Activated T-cell treated with anti-CD3 and anti-CD28 coated beads, Interleukin-2, amount 50 U/mL, for 24 hours (primary cell): Measurements from ENCODE around the gene MFAP4.

Source experiments
- DNase-seq: peaks from one replicate; pipeline ENCODE4 v3.0.0-alpha.2; 2020
- H3K27ac Mint-ChIP-seq: 2 replicates; pipeline ENCODE4 v1.8.0; 2020; ENCODE audit warnings: mild to moderate bottlenecking, mixed read lengths
- H3K27me3 Mint-ChIP-seq: 2 replicates; pipeline ENCODE4 v1.8.0; 2020; ENCODE audit warnings: mixed read lengths
- H3K36me3 Mint-ChIP-seq: 2 replicates; pipeline ENCODE4 v1.8.0; 2020; ENCODE audit warnings: low read depth, mixed read lengths
- H3K4me1 Mint-ChIP-seq: 2 replicates; pipeline ENCODE4 v1.8.0; 2020; ENCODE audit warnings: low read depth, mixed read lengths
- H3K4me3 Mint-ChIP-seq: 2 replicates; pipeline ENCODE4 v1.8.0; 2020; ENCODE audit warnings: mild to moderate bottlenecking, moderate library complexity, mixed read lengths
- H3K9me3 Mint-ChIP-seq: 2 replicates; pipeline ENCODE4 v1.8.0; 2020; ENCODE audit warnings: mixed read lengths

MFAP4 gene

DNA sequence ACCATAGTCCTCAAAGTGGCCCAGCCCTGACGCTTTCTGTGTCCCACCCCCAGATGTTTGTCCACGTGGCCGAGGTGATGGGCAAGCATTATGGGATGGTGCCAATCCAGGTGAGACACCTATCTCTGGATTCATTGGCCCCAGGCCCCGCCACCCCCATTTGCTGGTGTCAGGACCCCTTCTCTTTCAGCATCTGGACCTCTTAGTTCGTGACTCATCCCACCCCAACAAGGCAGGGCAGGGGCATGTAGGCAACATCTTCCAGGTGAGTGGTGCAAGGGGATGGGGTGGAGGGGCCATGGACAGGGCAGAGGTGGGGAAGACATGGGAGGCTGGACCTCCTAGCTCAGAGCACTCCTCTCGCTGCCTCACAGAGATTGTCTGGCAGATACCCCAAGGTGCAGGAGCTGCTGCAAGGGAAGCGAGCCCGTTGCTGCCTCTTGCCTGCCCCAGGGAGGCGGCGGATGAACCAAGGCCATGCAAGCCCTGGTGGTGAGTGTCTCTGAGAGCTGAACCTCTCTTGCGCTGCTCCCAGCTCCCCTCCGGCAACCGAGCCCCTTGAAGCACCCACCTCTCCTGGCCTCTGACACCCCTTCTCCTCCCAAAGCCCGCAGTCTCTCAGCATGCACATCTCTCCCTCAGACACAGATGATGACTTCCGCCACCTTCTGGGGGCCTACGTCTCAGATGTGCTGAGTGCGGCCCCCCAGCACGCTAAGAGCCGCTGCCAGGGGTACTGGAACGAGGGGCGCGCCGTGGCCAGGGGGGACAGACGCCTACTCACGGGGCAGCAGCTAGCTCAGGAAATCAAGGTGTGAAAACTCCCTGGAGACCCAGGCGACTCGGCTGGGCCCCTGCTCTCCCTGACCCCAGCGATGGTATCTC, 27.6 kb upstream of the MFAP4 start:
- DNase-seq: no peak
- Mint-ChIP-seq H3K9me3 (no peaks in the 10 kb centered on the region), H3K27me3 (no peaks in the 10 kb centered on the region), H3K36me3 (no peaks in the 10 kb centered on the region), H3K4me1 (peaks cover 7% of the 10 kb centered on the region), H3K27ac (no peak overlapping the region), H3K4me3 (no peak overlapping the region)

- no peaks in the 10 kb centered on the region for H3K9me3 Mint-ChIP-seq
- H3K4me1 Mint-ChIP-seq: peaks cover 5% of the 10 kb centered on the region
- H3K36me3 Mint-ChIP-seq: no peaks in the 10 kb centered on the region
- H3K27me3 Mint-ChIP-seq: no peaks in the 10 kb centered on the region
- no peak for DNase-seq
- H3K27ac Mint-ChIP-seq: no peak overlapping the region
- H3K4me3 Mint-ChIP-seq: no peak overlapping the region
These were observed 26.8 kb upstream of the MFAP4 start for GRCh38 chr17:19413761-19414160.

DNA sequence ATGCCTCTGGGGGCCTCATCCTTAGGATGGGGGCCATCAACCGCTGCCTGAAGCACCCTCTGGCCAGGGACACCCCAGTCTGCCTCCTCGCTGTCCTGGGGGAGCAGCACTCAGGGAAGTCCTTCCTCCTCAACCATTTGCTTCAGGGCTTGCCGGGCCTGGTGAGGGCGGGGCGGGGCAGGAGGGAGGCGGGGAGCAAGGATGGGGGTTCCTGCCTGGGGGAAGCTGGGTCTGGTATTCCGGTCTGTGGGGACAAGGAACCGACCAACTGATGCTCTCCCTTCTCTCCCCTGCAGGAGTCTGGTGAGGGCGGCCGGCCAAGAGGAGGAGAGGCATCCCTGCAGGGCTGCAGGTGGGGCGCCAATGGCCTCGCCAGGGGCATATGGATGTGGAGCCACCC, 26.0 kb upstream of the MFAP4 start:
- no peak overlapping the region for H3K4me3 Mint-ChIP-seq

GRCh38 chr17:19412510-19412909, 25.5 kb upstream of the MFAP4 start:
- H3K9me3 Mint-ChIP-seq: no peaks in the 10 kb centered on the region
- DNase-seq: no peak
- no peaks in the 10 kb centered on the region for H3K27me3 Mint-ChIP-seq
- no peaks in the 10 kb centered on the region for H3K36me3 Mint-ChIP-seq
- no peaks in the 10 kb centered on the region for H3K4me1 Mint-ChIP-seq
- no peak overlapping the region for H3K4me3 Mint-ChIP-seq
- H3K27ac Mint-ChIP-seq: no peak overlapping the region

More for the DNA sequence above, 26.0 kb upstream of the MFAP4 start:
- peaks cover 2% of the 10 kb centered on the region for H3K4me1 Mint-ChIP-seq
- no peaks in the 10 kb centered on the region for H3K9me3 Mint-ChIP-seq
- H3K36me3 Mint-ChIP-seq: no peaks in the 10 kb centered on the region
- no peak overlapping the region for H3K27ac Mint-ChIP-seq
- no peak for DNase-seq
- H3K27me3 Mint-ChIP-seq: no peaks in the 10 kb centered on the region

GRCh38 chr17:19411631-19412030, 24.6 kb upstream of the MFAP4 start:
- Mint-ChIP-seq H3K27ac (no peak overlapping the region), H3K4me1 (no peaks in the 10 kb centered on the region), H3K9me3 (no peaks in the 10 kb centered on the region), H3K4me3 (no peak overlapping the region), H3K27me3 (no peaks in the 10 kb centered on the region), H3K36me3 (no peaks in the 10 kb centered on the region)
- DNase-seq: no peak

DNA sequence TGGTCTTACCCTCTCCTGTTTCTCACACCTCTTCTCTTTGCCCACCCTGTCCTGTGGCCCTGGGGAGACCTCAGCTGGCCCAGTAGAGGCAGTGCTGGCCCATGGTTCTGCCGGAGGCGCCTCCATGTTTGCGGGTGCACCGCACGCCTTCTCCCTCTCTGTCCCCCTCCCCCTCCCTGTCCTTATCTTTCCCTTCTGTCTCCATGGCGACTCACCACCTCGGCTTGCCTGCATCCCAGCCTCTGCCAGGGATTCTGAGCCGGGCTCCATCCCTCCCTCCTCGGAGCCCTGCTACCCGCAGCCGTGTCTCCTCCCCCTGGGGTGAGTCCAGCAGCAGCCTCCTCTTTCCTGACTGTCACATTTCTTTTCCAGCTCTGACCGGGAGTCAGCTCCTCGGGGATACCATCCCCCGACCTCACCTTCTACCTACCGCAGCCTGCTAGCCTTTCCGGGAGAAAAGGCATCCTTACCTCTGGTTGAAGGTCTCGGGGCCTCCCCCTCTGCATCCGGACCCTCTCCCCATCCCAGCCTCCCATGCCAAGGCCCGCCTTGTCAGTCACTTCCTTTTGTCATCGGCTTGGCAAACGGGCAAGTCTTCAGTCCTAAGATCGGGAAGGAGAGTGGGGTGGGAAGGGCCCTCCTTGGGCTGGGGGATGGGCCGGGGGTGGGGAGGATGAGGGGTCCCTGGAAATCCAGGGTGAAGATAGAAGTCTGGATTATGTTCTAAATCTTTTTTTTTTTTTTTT, 24.1 kb upstream of the MFAP4 start, which contains the start of gene RNF112:
Gene RNF112, plus strand, starts transcription at position 358 of the 746 bp plus-strand sequence. Its CDS starts 177 bp downstream, at position 535.
- Mint-ChIP-seq H3K36me3 (no peaks in the 10 kb centered on the region), H3K27me3 (no peaks in the 10 kb centered on the region), H3K9me3 (no peaks in the 10 kb centered on the region), H3K27ac (no peak within 1 kb of the TSS), H3K4me1 (no peaks in the 10 kb centered on the region), H3K4me3 (no peak within 1 kb of the TSS)
- DNase-seq: no peak

DNA sequence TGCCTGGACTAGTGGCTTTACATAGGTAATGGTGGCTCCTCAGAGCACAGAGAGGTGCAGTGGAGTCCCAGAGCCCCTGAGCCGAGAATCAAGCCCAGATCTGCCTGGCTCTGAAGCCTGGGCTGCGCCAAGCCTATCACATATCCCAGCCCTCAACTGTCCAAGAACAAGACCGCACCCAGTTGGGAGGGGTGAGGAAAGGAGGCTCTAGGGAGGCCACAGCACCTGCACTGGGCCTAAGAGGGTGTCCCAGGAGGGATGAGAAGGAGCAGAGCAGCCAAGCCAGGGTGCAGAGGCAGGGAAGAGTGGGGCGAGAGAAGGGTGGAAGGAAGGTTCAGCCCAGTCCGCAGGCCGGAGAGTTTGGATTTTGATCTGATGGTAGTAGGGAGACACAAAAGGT, 23.1 kb upstream of the MFAP4 start:
- Mint-ChIP-seq H3K4me1 (no peaks in the 10 kb centered on the region), H3K4me3 (no peak overlapping the region), H3K27ac (no peak overlapping the region), H3K27me3 (no peaks in the 10 kb centered on the region), H3K36me3 (no peaks in the 10 kb centered on the region), H3K9me3 (no peaks in the 10 kb centered on the region)
- no peak for DNase-seq

- no peaks in the 10 kb centered on the region for H3K27me3 Mint-ChIP-seq
- no peaks in the 10 kb centered on the region for H3K4me1 Mint-ChIP-seq
- no peaks in the 10 kb centered on the region for H3K36me3 Mint-ChIP-seq
- no peak overlapping the region for H3K27ac Mint-ChIP-seq
- no peak overlapping the region for H3K4me3 Mint-ChIP-seq
- DNase-seq: no peak
- no peaks in the 10 kb centered on the region for H3K9me3 Mint-ChIP-seq
These were observed 22.5 kb upstream of the MFAP4 start for GRCh38 chr17:19409509-19409908.

GRCh38 chr17:19409066-19409465, 22.1 kb upstream of the MFAP4 start:
- Mint-ChIP-seq H3K27ac (no peak overlapping the region), H3K4me1 (no peaks in the 10 kb centered on the region), H3K4me3 (no peak overlapping the region), H3K9me3 (no peaks in the 10 kb centered on the region), H3K36me3 (no peaks in the 10 kb centered on the region), H3K27me3 (no peaks in the 10 kb centered on the region)
- DNase-seq: no peak

- Mint-ChIP-seq H3K9me3 (no peaks in the 10 kb centered on the region), H3K4me3 (no peak overlapping the region), H3K4me1 (no peaks in the 10 kb centered on the region), H3K27me3 (no peaks in the 10 kb centered on the region), H3K27ac (no peak overlapping the region), H3K36me3 (no peaks in the 10 kb centered on the region)
- no peak for DNase-seq
These were observed 21.3 kb upstream of the MFAP4 start for GRCh38 chr17:19408346-19408710.

GRCh38 chr17:19407601-19408345, 20.8 kb upstream of the MFAP4 start:
- H3K27ac Mint-ChIP-seq: no peak overlapping the region
- H3K4me3 Mint-ChIP-seq: no peak overlapping the region
- H3K27me3 Mint-ChIP-seq: no peaks in the 10 kb centered on the region
- DNase-seq: no peak
- H3K4me1 Mint-ChIP-seq: no peaks in the 10 kb centered on the region
- H3K9me3 Mint-ChIP-seq: no peaks in the 10 kb centered on the region
- no peaks in the 10 kb centered on the region for H3K36me3 Mint-ChIP-seq

DNA sequence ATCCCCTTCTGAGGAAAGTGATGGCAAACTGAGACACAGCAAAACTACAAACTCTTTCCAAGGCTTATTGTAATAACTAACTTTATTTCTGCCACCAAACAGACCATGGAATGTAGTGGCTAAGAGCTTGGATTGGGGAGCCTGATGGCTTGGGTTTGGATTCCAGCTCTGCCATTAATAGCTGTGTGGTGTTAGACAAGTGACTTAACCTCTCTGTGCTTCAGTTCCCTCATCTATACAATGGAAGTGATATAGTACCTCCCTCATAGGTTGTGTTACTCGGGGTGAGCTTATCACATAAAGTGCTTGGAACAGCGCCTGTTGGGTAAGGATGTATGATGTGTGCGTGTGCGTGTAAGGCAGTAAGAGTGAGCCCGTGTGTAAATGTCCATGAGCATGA, 18.1 kb upstream of the MFAP4 start:
- Mint-ChIP-seq H3K4me1 (no peaks in the 10 kb centered on the region), H3K4me3 (no peak overlapping the region), H3K27ac (no peak overlapping the region), H3K27me3 (no peaks in the 10 kb centered on the region), H3K36me3 (no peaks in the 10 kb centered on the region), H3K9me3 (no peaks in the 10 kb centered on the region)
- DNase-seq: no peak

DNA sequence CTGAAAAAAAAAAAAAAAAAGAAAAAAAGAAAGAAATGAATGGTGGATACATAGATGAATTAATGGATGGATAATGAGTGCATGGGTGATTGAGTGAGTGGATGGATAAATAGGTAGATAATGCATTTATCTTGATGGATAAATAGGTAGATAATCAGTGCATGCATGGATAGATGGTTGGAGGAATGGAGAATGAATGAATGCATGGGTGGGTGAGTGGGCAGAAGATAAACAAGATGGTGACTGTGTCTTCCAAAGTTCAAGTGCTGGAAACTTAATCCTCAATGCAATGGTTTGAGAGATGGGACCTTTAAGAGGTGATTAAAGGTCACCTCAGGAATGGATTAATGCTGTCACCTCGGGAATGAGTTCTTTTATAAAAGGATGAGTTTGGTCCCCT, 17.3 kb upstream of the MFAP4 start:
- Mint-ChIP-seq H3K4me3 (no peak overlapping the region), H3K36me3 (no peaks in the 10 kb centered on the region), H3K27me3 (no peaks in the 10 kb centered on the region), H3K9me3 (no peaks in the 10 kb centered on the region), H3K4me1 (no peaks in the 10 kb centered on the region), H3K27ac (no peak overlapping the region)
- no peak for DNase-seq

GRCh38 chr17:19403021-19403420, 16.0 kb upstream of the MFAP4 start:
- Mint-ChIP-seq H3K27ac (no peak overlapping the region), H3K27me3 (no peaks in the 10 kb centered on the region), H3K4me1 (no peaks in the 10 kb centered on the region), H3K36me3 (no peaks in the 10 kb centered on the region), H3K9me3 (no peaks in the 10 kb centered on the region), H3K4me3 (no peak overlapping the region)
- DNase-seq: no peak

GRCh38 chr17:19402171-19402570, 15.2 kb upstream of the MFAP4 start:
- Mint-ChIP-seq H3K4me3 (no peak overlapping the region), H3K4me1 (no peaks in the 10 kb centered on the region), H3K27me3 (no peaks in the 10 kb centered on the region), H3K36me3 (no peaks in the 10 kb centered on the region), H3K27ac (no peak overlapping the region), H3K9me3 (no peaks in the 10 kb centered on the region)
- DNase-seq: no peak
